ENCODE measurements around the gene GSTA5. TPM values are rescaled to one million over a fixed set of nuclear protein-coding genes. Genes with fewer than 3 reads are reported as not detected.
A peak's percentile ranks its signal among the peaks of the same experiment; 100 is the strongest.

GSTA5 gene
- not detected for polyA plus RNA-seq (2013, experiment 1 of 2)
- polyA plus RNA-seq (2013, experiment 2 of 2) = not detected

DNA sequence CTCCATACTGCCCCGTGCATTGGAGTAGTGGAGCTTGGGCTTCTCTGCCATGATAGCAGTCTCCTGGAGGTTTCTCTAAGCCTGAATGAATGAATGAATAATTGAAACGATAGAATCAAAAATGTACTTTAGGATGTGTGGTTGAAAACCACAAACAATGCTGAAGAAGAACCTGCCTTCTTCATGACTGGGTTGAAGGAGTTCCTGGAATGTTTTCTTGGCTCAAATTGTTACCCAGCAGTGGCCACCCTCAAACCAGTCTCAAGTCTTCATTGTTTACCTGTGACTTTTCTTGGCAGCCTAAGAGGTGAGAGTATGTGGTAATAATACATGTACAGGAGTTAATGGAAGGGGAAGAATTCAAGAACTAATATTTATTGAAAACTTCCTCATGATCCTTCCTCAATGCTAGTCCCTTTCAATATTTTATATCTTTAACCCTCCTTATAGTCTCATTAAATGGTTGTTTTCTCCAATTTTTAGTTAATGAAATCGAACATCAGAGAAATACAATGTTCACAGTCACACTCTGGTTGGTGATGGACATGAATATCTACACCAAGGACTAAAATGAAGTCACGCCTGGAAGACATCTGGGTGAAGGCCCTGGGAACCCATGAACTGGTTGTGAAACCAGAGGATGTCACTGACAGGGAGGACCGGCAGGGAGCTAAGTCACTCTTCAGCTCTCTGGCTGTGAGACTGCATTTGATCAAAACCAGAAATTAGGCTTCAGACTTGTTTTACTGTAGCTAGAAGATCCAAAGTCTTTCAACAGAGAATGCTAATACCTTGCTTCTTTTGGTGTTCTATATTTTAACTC, at the start of gene GSTA5:
Gene GSTA5, minus strand, starts transcription at position 51 of the 823 bp plus-strand sequence.
- Histone ChIP-seq H3K4me3 (ENCODE audit: low read length) (no peak within 1 kb of the TSS), H3K79me2 (ENCODE audit: control insufficient read depth, insufficient read depth, low read length) (no peaks in the 10 kb centered on the region), H3K23ac (ENCODE audit: low read length) (no peak within 1 kb of the TSS), H4K5ac (ENCODE audit: low read length) (no peak within 1 kb of the TSS), H3K9ac (ENCODE audit: low read length) (no peak within 1 kb of the TSS), H3K79me1 (ENCODE audit: low read length) (no peaks in the 10 kb centered on the region), H3K27me3 (ENCODE audit: insufficient read depth, low read length, poor library complexity) (no peaks in the 10 kb centered on the region), H3K56ac (ENCODE audit: low read length) (no peak within 1 kb of the TSS), H3K4me1 (ENCODE audit: control insufficient read depth, low read depth, low read length) (no peaks in the 10 kb centered on the region), H3K18ac (ENCODE audit: low read length) (no peak within 1 kb of the TSS), H2BK5ac (ENCODE audit: low read length) (no peak within 1 kb of the TSS), H2BK120ac (ENCODE audit: low read depth, low read length) (no peak within 1 kb of the TSS), H2AK5ac (ENCODE audit: low read length) (no peak within 1 kb of the TSS), H3K4me2 (ENCODE audit: low read length) (no peak within 1 kb of the TSS), H4K8ac (ENCODE audit: low read depth, low read length) (no peak within 1 kb of the TSS), H3K36me3 (ENCODE audit: control insufficient read depth, insufficient read depth, low read length) (no peaks in the 10 kb centered on the region), H3K27ac (ENCODE audit: low read depth, low read length) (no peak within 1 kb of the TSS), H2BK15ac (replicated peaks; ENCODE audit: low read depth) (no peak within 1 kb of the TSS), H3K4ac (ENCODE audit: low read depth, low read length) (no peak within 1 kb of the TSS)
- no CpG with 5 or more reads among the region's 5 CpGs for WGBS (ENCODE audit: extremely low coverage, insufficient coverage, low lambda C conversion rate)
- no peak for DNase-seq

DNA sequence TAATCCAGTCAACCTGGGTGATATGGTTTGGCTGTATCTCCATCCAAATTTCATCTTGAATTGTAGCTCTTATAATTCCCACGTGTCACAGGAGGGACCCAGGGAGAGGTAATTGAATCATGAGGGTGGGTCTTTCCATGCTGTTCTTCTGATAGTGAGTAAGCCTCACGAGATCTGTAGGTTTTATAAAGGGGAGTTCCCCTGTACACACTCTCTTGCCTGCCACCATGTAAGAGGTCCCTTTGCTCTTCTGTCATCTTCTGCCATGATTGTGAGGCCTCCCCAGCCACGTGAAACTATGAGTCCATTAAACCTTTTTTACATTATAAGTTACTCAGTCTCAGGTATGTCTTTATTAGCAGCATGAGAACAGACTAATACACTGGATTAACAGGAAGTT, 49.4 kb upstream of the GSTA5 start:
- H3K79me2 ChIP-seq (ENCODE audit: control insufficient read depth, insufficient read depth, low read length) = no peaks in the 10 kb centered on the region
- H3K27me3 ChIP-seq (ENCODE audit: insufficient read depth, low read length, poor library complexity) = no peaks in the 10 kb centered on the region
- H3K79me1 ChIP-seq (ENCODE audit: low read length) = no peaks in the 10 kb centered on the region
- no peak for DNase-seq
- H3K36me3 ChIP-seq (ENCODE audit: control insufficient read depth, insufficient read depth, low read length) = no peaks in the 10 kb centered on the region
- H2BK15ac ChIP-seq (replicated peaks; ENCODE audit: low read depth) = no peak overlapping the region
- no peak overlapping the region for H3K23ac ChIP-seq (ENCODE audit: low read length)
- H3K56ac ChIP-seq (ENCODE audit: low read length) = no peak overlapping the region
- H2AK5ac ChIP-seq (ENCODE audit: low read length) = no peak overlapping the region
- H3K4me1 ChIP-seq (ENCODE audit: control insufficient read depth, low read depth, low read length) = no peaks in the 10 kb centered on the region
- no peak overlapping the region for H3K4me2 ChIP-seq (ENCODE audit: low read length)
- H3K27ac ChIP-seq (ENCODE audit: low read depth, low read length) = no peak overlapping the region
- H3K4me3 ChIP-seq (ENCODE audit: low read length) = no peak overlapping the region
- no peak overlapping the region for H4K5ac ChIP-seq (ENCODE audit: low read length)
- H3K9ac ChIP-seq (ENCODE audit: low read length) = no peak overlapping the region
- H3K18ac ChIP-seq (ENCODE audit: low read length) = no peak overlapping the region
- no peak overlapping the region for H4K8ac ChIP-seq (ENCODE audit: low read depth, low read length)
- WGBS (ENCODE audit: extremely low coverage, insufficient coverage, low lambda C conversion rate) = no CpG with 5 or more reads among the region's 3 CpGs
- no peak overlapping the region for H2BK5ac ChIP-seq (ENCODE audit: low read length)
- H3K4ac ChIP-seq (ENCODE audit: low read depth, low read length) = no peak overlapping the region
- H2BK120ac ChIP-seq (ENCODE audit: low read depth, low read length) = no peak overlapping the region

DNA sequence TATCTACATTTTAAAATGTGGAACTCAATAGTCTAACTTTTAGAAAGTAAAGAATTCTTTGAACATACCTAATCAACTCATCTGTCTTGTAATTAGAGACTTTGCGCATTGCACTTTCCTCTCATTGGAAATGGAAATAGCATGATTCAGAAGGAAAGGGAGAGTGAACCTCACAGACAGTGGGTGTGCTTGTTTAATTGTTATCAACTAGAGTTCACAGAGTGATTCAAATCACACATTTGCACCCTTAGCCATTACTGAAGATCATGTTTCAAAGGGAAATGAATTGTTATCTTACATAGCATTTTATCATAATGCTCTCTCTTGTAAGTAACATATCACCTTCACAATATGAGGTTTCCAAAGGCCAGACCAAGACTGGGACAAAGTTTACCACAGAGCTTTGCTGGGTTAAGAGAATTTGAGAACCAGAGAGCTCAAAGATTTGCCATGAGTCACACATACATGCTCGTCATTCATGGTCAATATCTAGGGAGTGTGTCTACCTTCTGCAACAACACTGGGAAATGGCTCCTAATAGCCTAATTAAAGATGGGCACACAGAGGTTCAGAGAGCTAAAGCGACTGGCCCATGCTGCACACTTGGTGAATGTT, 47.4 kb upstream of the GSTA5 start:
- no peak for DNase-seq
- H3K4me3 ChIP-seq (ENCODE audit: low read length) = no peak overlapping the region
- WGBS (ENCODE audit: extremely low coverage, insufficient coverage, low lambda C conversion rate) = no CpG with 5 or more reads among the region's 3 CpGs

DNA sequence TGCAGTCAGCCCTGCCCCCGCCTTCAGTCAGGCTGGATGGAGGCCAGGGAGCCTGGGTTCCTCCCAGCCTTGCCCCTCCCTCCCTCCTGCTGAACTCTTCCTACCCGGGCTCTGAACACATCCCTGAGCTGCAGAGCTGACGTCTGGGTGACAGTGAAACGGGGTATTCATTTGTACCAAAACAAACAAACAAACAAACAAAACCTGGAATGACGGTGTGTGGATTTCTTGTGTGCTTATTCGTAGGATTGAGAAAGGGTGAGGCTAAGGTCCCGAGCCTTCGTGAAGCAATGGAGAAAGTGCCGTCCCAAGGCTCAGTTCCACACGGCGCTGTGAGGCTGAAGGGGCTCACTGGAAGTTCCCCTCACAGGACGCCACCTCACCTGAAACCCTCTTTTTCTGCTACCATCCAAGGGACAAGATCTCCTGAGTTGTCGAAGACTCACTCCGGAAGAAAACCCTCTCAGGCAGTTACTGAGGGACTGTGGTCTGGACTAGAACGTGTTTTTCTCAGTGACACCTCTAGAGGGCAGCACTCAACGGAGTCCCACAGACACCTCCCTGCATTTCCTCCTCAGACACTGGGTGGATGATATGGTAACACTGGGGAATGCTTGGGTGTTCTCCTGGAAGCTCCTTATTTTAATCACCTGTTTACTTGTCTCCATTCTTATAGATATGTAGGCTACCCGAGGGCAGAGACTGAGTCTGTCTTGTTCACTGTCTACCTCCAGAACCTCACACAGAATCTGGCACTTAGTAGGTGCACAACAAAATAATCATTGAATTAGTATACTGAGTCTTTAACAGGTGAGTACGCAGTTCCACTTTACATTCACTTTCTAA, 41.6 kb upstream of the GSTA5 start:
- no peak overlapping the region for H3K18ac ChIP-seq (ENCODE audit: low read length)
- peak overlapping the region; percentile 62 for H3K9ac ChIP-seq (ENCODE audit: low read length)
- H2BK120ac ChIP-seq (ENCODE audit: low read depth, low read length) = no peak overlapping the region
- H2AK5ac ChIP-seq (ENCODE audit: low read length) = no peak overlapping the region
- H3K23ac ChIP-seq (ENCODE audit: low read length) = no peak overlapping the region
- H3K27me3 ChIP-seq (ENCODE audit: insufficient read depth, low read length, poor library complexity) = no peaks in the 10 kb centered on the region
- no peak overlapping the region for H2BK15ac ChIP-seq (replicated peaks; ENCODE audit: low read depth)
- H3K4me2 ChIP-seq (ENCODE audit: low read length) = peak overlapping the region; percentile 33
- H4K8ac ChIP-seq (ENCODE audit: low read depth, low read length) = no peak overlapping the region
- peak; percentile 84 for DNase-seq
- H3K4me3 ChIP-seq (ENCODE audit: low read length) = no peak overlapping the region
- no peaks in the 10 kb centered on the region for H3K36me3 ChIP-seq (ENCODE audit: control insufficient read depth, insufficient read depth, low read length)
- no peaks in the 10 kb centered on the region for H3K79me1 ChIP-seq (ENCODE audit: low read length)
- no CpG with 5 or more reads among the region's 18 CpGs for WGBS (ENCODE audit: extremely low coverage, insufficient coverage, low lambda C conversion rate)
- H3K4ac ChIP-seq (ENCODE audit: low read depth, low read length) = no peak overlapping the region
- H3K56ac ChIP-seq (ENCODE audit: low read length) = peak overlapping the region; percentile 88
- no peaks in the 10 kb centered on the region for H3K4me1 ChIP-seq (ENCODE audit: control insufficient read depth, low read depth, low read length)
- no peak overlapping the region for H4K5ac ChIP-seq (ENCODE audit: low read length)
- H3K27ac ChIP-seq (ENCODE audit: low read depth, low read length) = no peak overlapping the region
- no peak overlapping the region for H2BK5ac ChIP-seq (ENCODE audit: low read length)
- no peaks in the 10 kb centered on the region for H3K79me2 ChIP-seq (ENCODE audit: control insufficient read depth, insufficient read depth, low read length)

More for the DNA sequence above, 47.4 kb upstream of the GSTA5 start:
- no peak overlapping the region for H2BK15ac ChIP-seq (replicated peaks; ENCODE audit: low read depth)
- H3K4me1 ChIP-seq (ENCODE audit: control insufficient read depth, low read depth, low read length) = no peaks in the 10 kb centered on the region
- H4K8ac ChIP-seq (ENCODE audit: low read depth, low read length) = no peak overlapping the region
- H3K18ac ChIP-seq (ENCODE audit: low read length) = no peak overlapping the region
- H3K4ac ChIP-seq (ENCODE audit: low read depth, low read length) = no peak overlapping the region
- no peak overlapping the region for H4K5ac ChIP-seq (ENCODE audit: low read length)
- H2AK5ac ChIP-seq (ENCODE audit: low read length) = no peak overlapping the region
- H3K27ac ChIP-seq (ENCODE audit: low read depth, low read length) = no peak overlapping the region
- H3K79me1 ChIP-seq (ENCODE audit: low read length) = no peaks in the 10 kb centered on the region
- H3K36me3 ChIP-seq (ENCODE audit: control insufficient read depth, insufficient read depth, low read length) = no peaks in the 10 kb centered on the region
- H2BK5ac ChIP-seq (ENCODE audit: low read length) = no peak overlapping the region
- H3K4me2 ChIP-seq (ENCODE audit: low read length) = no peak overlapping the region
- no peak overlapping the region for H3K56ac ChIP-seq (ENCODE audit: low read length)
- no peaks in the 10 kb centered on the region for H3K79me2 ChIP-seq (ENCODE audit: control insufficient read depth, insufficient read depth, low read length)
- no peak overlapping the region for H2BK120ac ChIP-seq (ENCODE audit: low read depth, low read length)
- H3K9ac ChIP-seq (ENCODE audit: low read length) = no peak overlapping the region
- no peak overlapping the region for H3K23ac ChIP-seq (ENCODE audit: low read length)
- no peaks in the 10 kb centered on the region for H3K27me3 ChIP-seq (ENCODE audit: insufficient read depth, low read length, poor library complexity)

GRCh38 chr6:52881662-52881995, 41.0 kb upstream of the GSTA5 start:
- Histone ChIP-seq H3K79me2 (ENCODE audit: control insufficient read depth, insufficient read depth, low read length) (no peaks in the 10 kb centered on the region), H2AK5ac (ENCODE audit: low read length) (no peak overlapping the region), H3K79me1 (ENCODE audit: low read length) (no peaks in the 10 kb centered on the region), H3K4me1 (ENCODE audit: control insufficient read depth, low read depth, low read length) (no peaks in the 10 kb centered on the region), H4K8ac (ENCODE audit: low read depth, low read length) (no peak overlapping the region), H2BK15ac (replicated peaks; ENCODE audit: low read depth) (no peak overlapping the region), H3K4ac (ENCODE audit: low read depth, low read length) (no peak overlapping the region), H3K27ac (ENCODE audit: low read depth, low read length) (no peak overlapping the region), H2BK120ac (ENCODE audit: low read depth, low read length) (no peak overlapping the region), H3K56ac (ENCODE audit: low read length) (peak overlapping the region; percentile 88), H3K18ac (ENCODE audit: low read length) (no peak overlapping the region), H3K23ac (ENCODE audit: low read length) (no peak overlapping the region), H3K4me2 (ENCODE audit: low read length) (no peak overlapping the region), H2BK5ac (ENCODE audit: low read length) (no peak overlapping the region), H3K4me3 (ENCODE audit: low read length) (no peak overlapping the region), H3K36me3 (ENCODE audit: control insufficient read depth, insufficient read depth, low read length) (no peaks in the 10 kb centered on the region), H3K9ac (ENCODE audit: low read length) (no peak overlapping the region), H4K5ac (ENCODE audit: low read length) (no peak overlapping the region), H3K27me3 (ENCODE audit: insufficient read depth, low read length, poor library complexity) (no peaks in the 10 kb centered on the region)
- WGBS (ENCODE audit: extremely low coverage, insufficient coverage, low lambda C conversion rate) = no CpG with 5 or more reads among the region's 4 CpGs
- DNase-seq = no peak

All from mesendoderm (in vitro differentiated cells).